ENCODE measurements around the gene UGT1A8. TPM values are rescaled to one million over a fixed set of nuclear protein-coding genes. Genes with fewer than 3 reads are reported as not detected.

UGT1A8 gene
- total RNA-seq, 2 experiments from 2014 or later, result not detected

- no TSS peak for BruUV-seq (replicated peaks)
- Histone ChIP-seq H3K27ac (ENCODE audit: low read depth, low read length, poor library complexity, severe bottlenecking) (no peak overlapping the region), H4K20me1 (ENCODE audit: insufficient read depth, low read length) (no peaks in the 10 kb centered on the region), H3K36me3 (ENCODE audit: insufficient read depth, low read length) (no peaks in the 10 kb centered on the region), H2AFZ (ENCODE audit: low read length) (no peak overlapping the region), H3K4me1 (ENCODE audit: insufficient read depth, low read length, poor library complexity, severe bottlenecking) (no peaks in the 10 kb centered on the region), H3K79me2 (ENCODE audit: insufficient read depth, low read depth, low read length) (no peaks in the 10 kb centered on the region), H3K4me2 (ENCODE audit: low read length) (no peak overlapping the region), H3K9me2 (ENCODE audit: insufficient read depth, low read length) (no peaks in the 10 kb centered on the region), H3K9me3 (ENCODE audit: low read length) (no peaks in the 10 kb centered on the region), H3K4me3 (ENCODE audit: low read depth, low read length, poor library complexity, severe bottlenecking) (no peak overlapping the region)
- DNase-seq (ENCODE audit: low spot score), result no peak
- intact Hi-C loops (cut with micrococcal nuclease; ENCODE audit: unreplicated experiment), result no loop called here
- TF ChIP-seq EZH2phosphoT487 (IDR thresholded peaks at IDR 0.05; ENCODE audit: borderline replicate concordance, low read depth, low read length), result no peak
- TF ChIP-seq, protein P1, sequence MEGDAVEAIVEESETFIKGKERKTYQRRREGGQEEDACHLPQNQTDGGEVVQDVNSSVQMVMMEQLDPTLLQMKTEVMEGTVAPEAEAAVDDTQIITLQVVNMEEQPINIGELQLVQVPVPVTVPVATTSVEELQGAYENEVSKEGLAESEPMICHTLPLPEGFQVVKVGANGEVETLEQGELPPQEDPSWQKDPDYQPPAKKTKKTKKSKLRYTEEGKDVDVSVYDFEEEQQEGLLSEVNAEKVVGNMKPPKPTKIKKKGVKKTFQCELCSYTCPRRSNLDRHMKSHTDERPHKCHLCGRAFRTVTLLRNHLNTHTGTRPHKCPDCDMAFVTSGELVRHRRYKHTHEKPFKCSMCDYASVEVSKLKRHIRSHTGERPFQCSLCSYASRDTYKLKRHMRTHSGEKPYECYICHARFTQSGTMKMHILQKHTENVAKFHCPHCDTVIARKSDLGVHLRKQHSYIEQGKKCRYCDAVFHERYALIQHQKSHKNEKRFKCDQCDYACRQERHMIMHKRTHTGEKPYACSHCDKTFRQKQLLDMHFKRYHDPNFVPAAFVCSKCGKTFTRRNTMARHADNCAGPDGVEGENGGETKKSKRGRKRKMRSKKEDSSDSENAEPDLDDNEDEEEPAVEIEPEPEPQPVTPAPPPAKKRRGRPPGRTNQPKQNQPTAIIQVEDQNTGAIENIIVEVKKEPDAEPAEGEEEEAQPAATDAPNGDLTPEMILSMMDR (conservative IDR thresholded peaks at IDR 0.05; ENCODE audit: low read length), result no peak
- ChIA-PET POLR2A (no interaction called here), CTCF (ENCODE audit: unreplicated experiment) (no interaction called here)
Observed at GRCh38 chr2:233772583-233772982, 155.2 kb downstream of the UGT1A8 start.

- CTCF ChIA-PET (ENCODE audit: unreplicated experiment), result no interaction called here
- no peak overlapping the region for H3K4me2 ChIP-seq (ENCODE audit: low read length)
- no peak for TF ChIP-seq EZH2phosphoT487 (IDR thresholded peaks at IDR 0.05; ENCODE audit: borderline replicate concordance, low read depth, low read length)
- TF ChIP-seq, protein P1 (conservative IDR thresholded peaks at IDR 0.05; ENCODE audit: low read length), result no peak
- BruUV-seq (replicated peaks), result no TSS peak
- no peaks in the 10 kb centered on the region for H3K36me3 ChIP-seq (ENCODE audit: insufficient read depth, low read length)
- POLR2A ChIA-PET, result no interaction called here
- no peak overlapping the region for H3K27ac ChIP-seq (ENCODE audit: low read depth, low read length, poor library complexity, severe bottlenecking)
- DNase-seq (ENCODE audit: low spot score), result no peak
- H2AFZ ChIP-seq (ENCODE audit: low read length), result no peak overlapping the region
- H4K20me1 ChIP-seq (ENCODE audit: insufficient read depth, low read length), result no peaks in the 10 kb centered on the region
- intact Hi-C loops (cut with micrococcal nuclease; ENCODE audit: unreplicated experiment), result no loop called here
- H3K4me3 ChIP-seq (ENCODE audit: low read depth, low read length, poor library complexity, severe bottlenecking), result no peak overlapping the region
- no peaks in the 10 kb centered on the region for H3K4me1 ChIP-seq (ENCODE audit: insufficient read depth, low read length, poor library complexity, severe bottlenecking)
- H3K9me2 ChIP-seq (ENCODE audit: insufficient read depth, low read length), result no peaks in the 10 kb centered on the region
- H3K9me3 ChIP-seq (ENCODE audit: low read length), result no peaks in the 10 kb centered on the region
- no peaks in the 10 kb centered on the region for H3K79me2 ChIP-seq (ENCODE audit: insufficient read depth, low read depth, low read length)
Observed at GRCh38 chr2:233773854-233774253, 156.4 kb downstream of the UGT1A8 start.

- Histone ChIP-seq H3K9me2 (ENCODE audit: insufficient read depth, low read length) (no peaks in the 10 kb centered on the region), H3K9me3 (ENCODE audit: low read length) (no peaks in the 10 kb centered on the region), H3K27ac (ENCODE audit: low read depth, low read length, poor library complexity, severe bottlenecking) (no peak overlapping the region), H3K36me3 (ENCODE audit: insufficient read depth, low read length) (no peaks in the 10 kb centered on the region), H3K4me1 (ENCODE audit: insufficient read depth, low read length, poor library complexity, severe bottlenecking) (no peaks in the 10 kb centered on the region), H4K20me1 (ENCODE audit: insufficient read depth, low read length) (no peaks in the 10 kb centered on the region), H2AFZ (ENCODE audit: low read length) (no peak overlapping the region), H3K4me3 (ENCODE audit: low read depth, low read length, poor library complexity, severe bottlenecking) (no peak overlapping the region), H3K79me2 (ENCODE audit: insufficient read depth, low read depth, low read length) (no peaks in the 10 kb centered on the region), H3K4me2 (ENCODE audit: low read length) (no peak overlapping the region)
- CTCF ChIA-PET (ENCODE audit: unreplicated experiment), result no interaction called here
- POLR2A ChIA-PET, result interaction anchor here (0.6 kb wide), 1 partner anchor 858 kb away, joined by 3 read pairs; no protein-coding TSS in a partner anchor
- no TSS peak for BruUV-seq (replicated peaks)
- intact Hi-C loops (cut with micrococcal nuclease; ENCODE audit: unreplicated experiment), result no loop called here
- DNase-seq (ENCODE audit: low spot score), result no peak
- TF ChIP-seq, protein P1 (conservative IDR thresholded peaks at IDR 0.05; ENCODE audit: low read length), result no peak
- TF ChIP-seq EZH2phosphoT487 (IDR thresholded peaks at IDR 0.05; ENCODE audit: borderline replicate concordance, low read depth, low read length), result no peak
Observed at GRCh38 chr2:233775414-233775813, 158.0 kb downstream of the UGT1A8 start.

Measured in OCI-LY7 (cell line).